Measurements from ENCODE around the gene ZNF396. TPM values are rescaled to one million over a fixed set of nuclear protein-coding genes. Genes with fewer than 3 reads are reported as not detected.

Gene ZNF396
- total and polyA plus RNA-seq, 9 of the 15 experiments (the other 6 are each of a cell fraction or from before 2014, with no cell fraction given): 0.73 to 2.3 (median 1.9) TPM

GRCh38 chr18:35376742-35377695 is at the start of gene ZNF396 (continued):
- TF ChIP-seq PTRF (tag; IDR thresholded peaks at IDR 0.05) (no peak), MAZ (CRISPR knock-in tag; conservative IDR thresholded peaks at IDR 0.05 in 1 of 2, IDR thresholded peaks at IDR 0.05 in 1 of 2) (peak; percentile 78 to 82; a peak in 2 of 4 replicates), RFX1 (IDR thresholded peaks at IDR 0.05) (peak; percentile 94), HNRNPH1 (optimal IDR thresholded peaks at IDR 0.05; ENCODE audit: low read depth, low read length) (no peak), HDAC1 (IDR thresholded peaks at IDR 0.05) (peak in 1 of 2 experiments; percentile 89; a peak in 2 of 4 replicates), PPARD (CRISPR knock-in tag; IDR thresholded peaks at IDR 0.05) (no peak), TFAM (CRISPR knock-in tag; conservative IDR thresholded peaks at IDR 0.05) (no peak), ZBTB1 (CRISPR knock-in tag; IDR thresholded peaks at IDR 0.05; ENCODE audit: borderline replicate concordance, low read depth) (no peak), ZNF384 (IDR thresholded peaks at IDR 0.05; ENCODE audit: low read depth, low read length) (no peak), TEAD2 (tag; IDR thresholded peaks at IDR 0.05) (no peak), CUX1 (CRISPR knock-in tag; IDR thresholded peaks at IDR 0.05) (no peak), ZBED1 (IDR thresholded peaks at IDR 0.05) (no peak; the same call in 1 of the 2 replicates), ZFPM2 (CRISPR knock-in tag; IDR thresholded peaks at IDR 0.05) (no peak), CTCFL (IDR thresholded peaks at IDR 0.05; ENCODE audit: borderline replicate concordance, insufficient read depth, low read depth, low read length, poor library complexity, severe bottlenecking) (no peak), ZNF75A (CRISPR knock-in tag; IDR thresholded peaks at IDR 0.05) (no peak), ZNF232 (CRISPR knock-in tag; IDR thresholded peaks at IDR 0.05) (no peak), KDM4B (IDR thresholded peaks at IDR 0.05; ENCODE audit: borderline replicate concordance in 2 of 2, low read depth in 1 of 2) (no peak), EP400 (IDR thresholded peaks at IDR 0.05) (no peak), CBX1 (IDR thresholded peaks at IDR 0.05; ENCODE audit: low read depth) (no peak), SMARCA5 (IDR thresholded peaks at IDR 0.05) (no peak), BRCA1 (IDR thresholded peaks at IDR 0.05) (no peak), BRCA1 (CRISPR knock-in tag; IDR thresholded peaks at IDR 0.05) (no peak)

Measured in K562 (cell line).